HG03439 (cell line): Measurements from ENCODE around the gene CD81.

Experiments
- ATAC-seq: cut with Tn5 transposase; IDR thresholded peaks from one replicate; pipeline ENCODE4 v1.9.1; 2021; ENCODE audit warnings: mild to moderate bottlenecking, moderate library complexity; ENCODE audit not compliant: unreplicated experiment

The CD81 gene

GRCh38 chr11:2433106-2433925, 56.2 kb downstream of the CD81 start:
- ATAC-seq, result no peak

- ATAC-seq, result no peak
Measured at GRCh38 chr11:2434008-2434407, 56.9 kb downstream of the CD81 start.

- ATAC-seq, result no peak
Measured at GRCh38 chr11:2434506-2435255, 57.6 kb downstream of the CD81 start.

GRCh38 chr11:2435288-2436012, 58.3 kb downstream of the CD81 start:
- ATAC-seq, result no peak

GRCh38 chr11:2436013-2436520, 59.0 kb downstream of the CD81 start:
- ATAC-seq, result no peak

- ATAC-seq, result no peak
Measured at GRCh38 chr11:2436521-2437031, 59.5 kb downstream of the CD81 start.

GRCh38 chr11:2437516-2437915, 60.4 kb downstream of the CD81 start:
- ATAC-seq, result no peak

- ATAC-seq, result no peak
Measured at GRCh38 chr11:2439820-2440219, 62.7 kb downstream of the CD81 start.

- ATAC-seq, result no peak
Measured at GRCh38 chr11:2440646-2441045, 63.5 kb downstream of the CD81 start.

- ATAC-seq, result no peak
Measured at GRCh38 chr11:2441171-2441570, 64.1 kb downstream of the CD81 start.

GRCh38 chr11:2442589-2442988, 65.5 kb downstream of the CD81 start:
- ATAC-seq, result no peak

- ATAC-seq, result no peak
Measured at GRCh38 chr11:2443406-2443805, 66.3 kb downstream of the CD81 start.

- no peak for ATAC-seq
Measured at GRCh38 chr11:2443881-2444820, 67.0 kb downstream of the CD81 start, which contains the start of gene TRPM5. TSS of gene TRPM5 (minus strand) at chr11:2444514. CDS start at chr11:2423036, 21,478 bp downstream.

- ATAC-seq, result no peak
Measured at GRCh38 chr11:2444821-2445745, 68.0 kb downstream of the CD81 start, which contains the start of gene KCNQ1. TSS of gene KCNQ1 (plus strand) at chr11:2445008. CDS start at chr11:2445099, 91 bp downstream.

- no peak for ATAC-seq
Measured at GRCh38 chr11:2445746-2446551, 68.8 kb downstream of the CD81 start.

- ATAC-seq, result no peak
Measured at GRCh38 chr11:2446590-2447252, 69.6 kb downstream of the CD81 start.
